H1 (cell line): Measurements from ENCODE around the gene SLFNL1. TPM values are rescaled to one million over a fixed set of nuclear protein-coding genes. Genes with fewer than 3 reads are reported as not detected.

Source experiments
- CTCF ChIA-PET: fragments of 300-600 bp; sonication (Branson Sonifier 250); formaldehyde crosslinking; loops from one replicate; lab custom pipeline; 2021; ENCODE audit not compliant: partially characterized antibody; lab: Charles Lee
- POLR2A ChIA-PET: fragments of 300-600 bp; sonication (Branson Sonifier 250); formaldehyde crosslinking; loops from one replicate; lab custom pipeline; 2021; ENCODE audit warnings: inconsistent platforms; ENCODE audit not compliant: partially characterized antibody; lab: Charles Lee
- DNase-seq, 2 experiments: peaks; one replicate each; pipeline versions ENCODE4 v3.0.0 to v3.0.0-alpha.2; 2010 to 2022; ENCODE audit warnings: low spot score in 2 of 2, low read depth in 1 of 2, mixed read lengths in 1 of 2
- FAIRE-seq: peaks from 2 replicates; lab custom pipeline; 2011; peaks lifted over from hg19 to GRCh38; lab: Jason Lieb, UNC
- H2AFZ ChIP-seq: 2 replicates; pipeline ENCODE4 v1.8.1; 2012; ENCODE audit warnings: low read length, inconsistent platforms
- H2AK5ac ChIP-seq: 2 replicates; pipeline ENCODE4 v1.6.1; 2013; ENCODE audit warnings: low read depth, low read length
- H2BK120ac ChIP-seq: replicated peaks from 2 replicates; pipeline ENCODE3; 2013; ENCODE audit warnings: low read depth, low read length, inconsistent platforms
- H2BK12ac ChIP-seq: 2 replicates; pipeline ENCODE4 v1.6.1; 2013; ENCODE audit warnings: low read depth, low read length
- H2BK15ac ChIP-seq: 2 replicates; pipeline ENCODE4 v1.6.1; 2013; ENCODE audit warnings: low read length
- H2BK20ac ChIP-seq: 2 replicates; pipeline ENCODE4 v1.6.1; 2013; ENCODE audit warnings: low read length
- H2BK5ac ChIP-seq: 2 replicates; pipeline ENCODE4 v1.6.1; 2013; ENCODE audit warnings: low read depth, low read length
- H3K14ac ChIP-seq: 2 replicates; pipeline ENCODE4 v1.6.1; 2013; ENCODE audit warnings: inconsistent platforms; ENCODE audit not compliant: insufficient read length
- H3K18ac ChIP-seq: 2 replicates; pipeline ENCODE4 v1.6.1; 2013; ENCODE audit warnings: low read length; ENCODE audit errors: extremely low read depth
- H3K23ac ChIP-seq: 2 replicates; pipeline ENCODE4 v1.6.1; 2013; ENCODE audit warnings: inconsistent platforms; ENCODE audit not compliant: insufficient read length
- H3K23me2 ChIP-seq: 2 replicates; pipeline ENCODE4 v1.6.1; 2013; ENCODE audit warnings: low read depth, low read length
- H3K27ac ChIP-seq: 2 replicates; pipeline ENCODE4 v1.6.1; 2011; ENCODE audit warnings: low read depth, low read length, inconsistent platforms
- H3K27me3 ChIP-seq, 4 experiments: replicated peaks in 1 of 4; 1 replicate in 1 of 4; 2 replicates in 3 of 4; pipeline versions ENCODE4 v1.6.1 to v1.8.1; 2011 to 2013; ENCODE audit warnings: low read length in 3 of 4, mild to moderate bottlenecking in 3 of 4, inconsistent platforms in 2 of 4, mixed read lengths in 2 of 4, moderate library complexity in 1 of 4; ENCODE audit not compliant: control insufficient read depth in 3 of 4, insufficient read depth in 3 of 4; ENCODE audit errors: extremely low read depth in 1 of 4
- H3K36me3 ChIP-seq, 4 experiments: 2 replicates each; pipeline versions ENCODE4 v1.6.1 to v1.8.1; 2011 to 2013; ENCODE audit warnings: mild to moderate bottlenecking in 4 of 4, low read length in 3 of 4, moderate library complexity in 2 of 4, control low read depth in 1 of 4, inconsistent platforms in 1 of 4; ENCODE audit not compliant: insufficient read depth in 4 of 4, control insufficient read depth in 2 of 4
- H3K4ac ChIP-seq: replicated peaks from 2 replicates; pipeline ENCODE3; 2013; ENCODE audit warnings: low read length, low read depth, mixed read lengths, inconsistent platforms; ENCODE audit not compliant: insufficient read length
- H3K4me1 ChIP-seq, 4 experiments: replicated peaks in 1 of 4; 1 replicate in 1 of 4; 2 replicates in 3 of 4; pipeline versions ENCODE4 v1.6.1 to v1.8.1; 2011 to 2013; ENCODE audit warnings: low read length in 3 of 4, inconsistent platforms in 2 of 4, mixed read lengths in 1 of 4; ENCODE audit not compliant: insufficient read depth in 4 of 4, control insufficient read depth in 3 of 4
- H3K4me2 ChIP-seq, 2 experiments: 2 replicates each; pipeline versions ENCODE4 v1.6.1 to v1.8.1; 2011 to 2013; ENCODE audit warnings: low read depth in 2 of 2, low read length in 2 of 2, control low read depth in 1 of 2, inconsistent platforms in 1 of 2, mild to moderate bottlenecking in 1 of 2; ENCODE audit not compliant: insufficient read depth in 1 of 2
- H3K4me3 ChIP-seq, 4 experiments: fragments of 200-600, 300-600 bp in 1 of 4; sonication (generic), shearing (Covaris generic), sonication (Bioruptor Twin) in 1 of 4; 2 replicates each; pipeline versions ENCODE4 v1.5.1 to v1.8.1; 2011 to 2016; ENCODE audit warnings: low read length in 4 of 4, low read depth in 3 of 4, control low read depth in 2 of 4, inconsistent platforms in 2 of 4, mild to moderate bottlenecking in 2 of 4, mixed read lengths in 1 of 4, moderate library complexity in 1 of 4; ENCODE audit not compliant: insufficient read depth in 2 of 4; ENCODE audit errors: extremely low read depth in 1 of 4
- H3K56ac ChIP-seq: replicated peaks from 2 replicates; pipeline ENCODE3; 2013; ENCODE audit warnings: low read depth, mild to moderate bottlenecking, mixed read lengths, low read length, inconsistent platforms; ENCODE audit not compliant: insufficient read length
- H3K79me1 ChIP-seq: 2 replicates; pipeline ENCODE4 v1.6.1; 2013; ENCODE audit warnings: low read depth, low read length, control low read depth
- H3K79me2 ChIP-seq, 2 experiments: 2 replicates each; pipeline versions ENCODE4 v1.6.1 to v1.8.1; 2012 to 2013; ENCODE audit warnings: low read length in 2 of 2, mild to moderate bottlenecking in 2 of 2, inconsistent platforms in 1 of 2; ENCODE audit not compliant: insufficient read depth in 2 of 2, control insufficient read depth in 1 of 2
- H3K9ac ChIP-seq, 4 experiments: replicated peaks in 1 of 4; 1 replicate in 1 of 4; 2 replicates in 3 of 4; pipeline versions ENCODE4 v1.6.1 to v1.8.1; 2011 to 2013; ENCODE audit warnings: low read depth in 3 of 4, low read length in 3 of 4, control low read depth in 2 of 4, mild to moderate bottlenecking in 2 of 4, moderate library complexity in 2 of 4, inconsistent platforms in 1 of 4; ENCODE audit errors: extremely low read depth in 1 of 4
- H3K9me3 ChIP-seq, 2 experiments: 2 replicates each; pipeline versions ENCODE4 v1.6.1 to v1.8.1; 2012 to 2013; ENCODE audit warnings: mild to moderate bottlenecking in 2 of 2, moderate library complexity in 2 of 2, control low read depth in 1 of 2, inconsistent platforms in 1 of 2, low read depth in 1 of 2, low read length in 1 of 2, mixed read lengths in 1 of 2; ENCODE audit not compliant: insufficient read depth in 2 of 2
- H4K20me1 ChIP-seq, 2 experiments: replicated peaks in 1 of 2; 2 replicates each; pipeline versions ENCODE3 to v1.8.1; 2011 to 2013; ENCODE audit warnings: inconsistent platforms in 2 of 2, low read length in 2 of 2, mild to moderate bottlenecking in 1 of 2; ENCODE audit not compliant: insufficient read depth in 2 of 2, control insufficient read depth in 1 of 2
- H4K5ac ChIP-seq: 2 replicates; pipeline ENCODE4 v1.6.1; 2013; ENCODE audit warnings: low read length, low read depth, mixed read lengths, inconsistent platforms; ENCODE audit not compliant: insufficient read length
- H4K8ac ChIP-seq: 2 replicates; pipeline ENCODE4 v1.8.0; 2013; ENCODE audit warnings: mild to moderate bottlenecking, moderate library complexity, low read length, inconsistent platforms; ENCODE audit not compliant: insufficient read depth; ENCODE audit errors: extremely low read depth
- H4K91ac ChIP-seq: replicated peaks from 2 replicates; pipeline ENCODE3; 2013; ENCODE audit warnings: low read length, mixed read lengths, inconsistent platforms; ENCODE audit not compliant: insufficient read length
- ATF3 ChIP-seq: IDR thresholded peaks from 2 replicates; pipeline ENCODE4 v1.6.1; 2011; ENCODE audit warnings: low read depth, mild to moderate bottlenecking, low read length; ENCODE audit not compliant: insufficient read depth
- CBX8 ChIP-seq: fragments of 300-800, 300-1000 bp; sonication (generic); IDR thresholded peaks from 2 replicates; pipeline ENCODE4 v1.7.1; 2016; ENCODE audit warnings: low read depth, low read length, borderline replicate concordance
- CHD2 ChIP-seq: IDR thresholded peaks from 2 replicates; pipeline ENCODE4 v1.6.1; 2012; ENCODE audit warnings: low read length, improper control_type of control experiment
- HDAC6 ChIP-seq: IDR thresholded peaks from one replicate; pipeline ENCODE4 v1.7.1; 2012; ENCODE audit warnings: low read depth, mild to moderate bottlenecking, inconsistent platforms, low read length, moderate library complexity
- NRF1 ChIP-seq: IDR thresholded peaks from 2 replicates; pipeline ENCODE4 v1.6.1; 2011; ENCODE audit warnings: mild to moderate bottlenecking, low read depth, low read length, improper control_type of control experiment
- TAF1 ChIP-seq: IDR thresholded peaks from 2 replicates; pipeline ENCODE4 v1.6.1; 2011; ENCODE audit warnings: mild to moderate bottlenecking, low read depth, low read length
- WGBS, 2 experiments: shearing (Covaris generic) in 1 of 2; methylation state at CpG; one replicate each; pipeline versions ENCODE4 v1.1.6 to v1.1.7; 2013 to 2015; ENCODE audit warnings: low lambda C conversion rate in 2 of 2, mixed read lengths in 2 of 2, inconsistent platforms in 1 of 2, low coverage in 1 of 2, missing lambda C conversion rate in 1 of 2; ENCODE audit not compliant: insufficient replicate concordance in 2 of 2, insufficient coverage in 1 of 2, insufficient read length in 1 of 2; ENCODE audit errors: extremely low coverage in 1 of 2, missing lambda C conversion rate in 1 of 2; 5-methylcytosine and 5-hydroxymethylcytosine counted together
- polyA plus RNA-seq, 7 experiments: library from polyadenylated mRNA; depleted of rRNA in 3 of 7; stranded (reverse) in 5 of 7; unstranded in 2 of 7; fragments of >200 nt in 5 of 7; fragments of 200-250 nt in 2 of 7; gene quantifications; 1 replicate in 5 of 7; 2 replicates in 1 of 7; 4 replicates in 1 of 7; pipeline versions ENCODE4 v1.2.1 to v1.2.3, GENCODE V29; 2011 to 2013; ENCODE audit warnings: missing spikeins in 2 of 7, mixed read lengths in 2 of 7
- total RNA-seq: library from RNA; stranded (reverse); fragmentation: NEBNext Ultra II Directional; extraction: Animal tissue kit (Norgen Biotek cat#: 25700); gene quantifications from 2 replicates; pipeline ENCODE4 v1.2.1, GENCODE V29; 2021

SLFNL1 gene
- total and polyA plus RNA-seq, 2 of the 8 experiments (the other 6 are each of a cell fraction or from before 2014, with no cell fraction given): not detected

GRCh38 chr1:40974945-40975344 lies 46.6 kb downstream of the SLFNL1 start:
- H3K4ac ChIP-seq: no peak overlapping the region
- no peaks in the 10 kb centered on the region for H3K79me1 ChIP-seq
- no peak overlapping the region for H2BK15ac ChIP-seq
- H3K27ac ChIP-seq: no peak overlapping the region
- H3K14ac ChIP-seq: no peak overlapping the region
- H3K79me2 ChIP-seq: no peaks in the 10 kb centered on the region
- H3K27me3 ChIP-seq: no peaks in the 10 kb centered on the region
- H3K9ac ChIP-seq: no peak overlapping the region
- no peak for TF ChIP-seq CBX8
- TF ChIP-seq HDAC6: no peak
- TF ChIP-seq TAF1: no peak
- TF ChIP-seq NRF1: no peak
- TF ChIP-seq CHD2: no peak
- TF ChIP-seq ATF3: no peak
- CTCF ChIA-PET: interaction anchor here (1.0 to 1.1 kb wide), 2 partner anchors 22 to 203 kb away, joined by 3 read pairs; no protein-coding TSS in a partner anchor
- H3K9me3 ChIP-seq: no peaks in the 10 kb centered on the region
- DNase-seq (no peak), FAIRE-seq (no peak)
- H2BK12ac ChIP-seq: no peak overlapping the region
- H4K5ac ChIP-seq: no peak overlapping the region
- no peak overlapping the region for H3K23ac ChIP-seq
- no peak overlapping the region for H4K8ac ChIP-seq
- no peak overlapping the region for H2BK20ac ChIP-seq
- H2BK5ac ChIP-seq: no peak overlapping the region
- WGBS, 2 experiments: 82% methylated on average over 9 of the region's 9 CpGs; no CpG with 5 or more reads in 1 of the 2 experiments
- H3K4me2 ChIP-seq: no peak overlapping the region
- no peak overlapping the region for H3K56ac ChIP-seq
- H3K4me3 ChIP-seq: no peak overlapping the region
- H4K91ac ChIP-seq: no peak overlapping the region
- no peaks in the 10 kb centered on the region for H4K20me1 ChIP-seq
- no peak overlapping the region for H2AFZ ChIP-seq
- no peaks in the 10 kb centered on the region for H3K36me3 ChIP-seq
- peaks cover 5% of the 10 kb centered on the region; the same call in 1 of the 2 replicates for H3K23me2 ChIP-seq
- H3K18ac ChIP-seq: no peak overlapping the region
- H2AK5ac ChIP-seq: no peak overlapping the region
- no peak overlapping the region for H2BK120ac ChIP-seq
- POLR2A ChIA-PET: interaction anchor here (1.0 to 1.2 kb wide), 3 partner anchors 10 to 48 kb away, joined by 3 to 5 read pairs (median 5); no protein-coding TSS in a partner anchor
- H3K4me1 ChIP-seq: 0 out of 7 replicates have a peak, but pooled peaks cover 0 to 3% (median 0%) of the 10 kb centered on the region in 4 experiments
